Placental epithelial cell (primary cell): Measurements from ENCODE around the gene ERV3-1. TPM values are rescaled to one million over a fixed set of nuclear protein-coding genes. Genes with fewer than 3 reads are reported as not detected.

Source experiments
- small RNA-seq: library from RNA; depleted of rRNA; stranded (forward); fragments of <200 nt; gene quantifications from one replicate; pipeline ENCODE3, GENCODE V24; 2012
- total RNA-seq: library from RNA; depleted of rRNA; stranded (reverse); fragments of >200 nt; gene quantifications from 2 replicates; pipeline ENCODE4 v1.2.3, GENCODE V29; 2012

Gene ERV3-1, protein sequence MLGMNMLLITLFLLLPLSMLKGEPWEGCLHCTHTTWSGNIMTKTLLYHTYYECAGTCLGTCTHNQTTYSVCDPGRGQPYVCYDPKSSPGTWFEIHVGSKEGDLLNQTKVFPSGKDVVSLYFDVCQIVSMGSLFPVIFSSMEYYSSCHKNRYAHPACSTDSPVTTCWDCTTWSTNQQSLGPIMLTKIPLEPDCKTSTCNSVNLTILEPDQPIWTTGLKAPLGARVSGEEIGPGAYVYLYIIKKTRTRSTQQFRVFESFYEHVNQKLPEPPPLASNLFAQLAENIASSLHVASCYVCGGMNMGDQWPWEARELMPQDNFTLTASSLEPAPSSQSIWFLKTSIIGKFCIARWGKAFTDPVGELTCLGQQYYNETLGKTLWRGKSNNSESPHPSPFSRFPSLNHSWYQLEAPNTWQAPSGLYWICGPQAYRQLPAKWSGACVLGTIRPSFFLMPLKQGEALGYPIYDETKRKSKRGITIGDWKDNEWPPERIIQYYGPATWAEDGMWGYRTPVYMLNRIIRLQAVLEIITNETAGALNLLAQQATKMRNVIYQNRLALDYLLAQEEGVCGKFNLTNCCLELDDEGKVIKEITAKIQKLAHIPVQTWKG
- 15.9 and 22.0 TPM in 2 replicates for total RNA-seq

DNA sequence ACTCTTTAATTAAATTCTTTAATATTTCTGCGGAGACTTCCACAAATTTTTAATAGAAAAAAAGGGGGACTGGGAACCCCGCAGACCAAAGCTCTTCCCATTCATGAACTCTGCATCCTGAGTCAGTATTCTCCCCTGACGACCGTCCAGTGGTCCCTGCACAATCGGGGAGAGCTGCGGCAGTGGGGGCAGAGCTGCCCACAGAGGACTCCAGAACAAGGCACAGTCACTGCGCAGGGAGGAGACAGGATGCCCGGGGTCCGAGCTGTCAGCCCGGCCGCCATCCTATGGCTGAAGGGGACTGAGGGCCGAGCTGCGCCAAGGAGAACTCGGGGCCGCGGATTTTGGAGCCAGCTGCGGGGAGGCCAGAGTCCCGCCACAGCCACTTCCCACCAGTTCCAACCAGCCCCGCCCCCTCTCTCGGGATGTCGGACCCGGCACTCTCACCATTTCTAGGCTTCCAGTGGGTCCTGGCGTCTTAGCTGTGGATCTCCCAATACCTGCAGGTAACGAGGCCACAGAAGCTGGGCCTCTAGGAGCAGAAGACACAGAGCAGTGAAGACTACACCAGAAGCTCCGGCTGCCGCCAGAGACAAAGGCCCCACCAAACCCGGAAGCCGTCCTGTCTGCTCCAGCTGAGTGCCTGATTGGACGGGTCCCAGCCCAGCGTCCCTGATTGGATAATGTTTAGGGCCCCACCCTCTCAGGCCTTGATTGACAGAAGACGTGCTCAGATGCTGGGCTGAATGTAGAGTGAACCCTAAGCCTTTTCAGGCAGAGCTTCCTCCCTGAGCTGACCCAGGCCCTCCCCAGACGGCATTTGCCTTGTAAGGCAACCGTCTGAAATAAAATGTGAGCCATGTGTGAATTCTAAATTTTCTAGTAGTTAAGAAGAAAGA, at the start of gene ERV3-1:
Gene ERV3-1 (minus strand): TSS at position 594 of the 899 bp plus-strand sequence. CDS start 13,661 bp downstream, outside the sequence.

GRCh38 chr7:64990936-64991335, 15.6 kb downstream of the ERV3-1 start, which contains the start of gene ZNF117:
ZNF117 (minus strand) TSS chr7:64991036.

Small RNA genes lying within 50 kb of the gene (small RNA-seq; reads per million reads assigned to genes)
- gene RNU6-1229P: not detected

Other genes with a start within 250 kb of the ERV3-1 start
- gene ZNF138, start 212.3 kb downstream of the ERV3-1 start, total RNA-seq: 2.8 and 4.3 TPM in 2 replicates
- gene ZNF273, start 103.4 kb downstream of the ERV3-1 start, total RNA-seq: 3.0 and 3.5 TPM in 2 replicates
- gene ZNF117, start 15.7 kb downstream of the ERV3-1 start, total RNA-seq: 6.6 and 11.8 TPM in 2 replicates